Stimulated activated CD4-positive, alpha-beta T cell treated with anti-CD3 and anti-CD28 coated beads, Interleukin-2, amount 100 ng/mL, for 4 hours (primary cell): ENCODE measurements around the gene CT45A8.
"Not testable (repeated sequence)": the region's sequence is repeated elsewhere in the genome, so short reads cannot be mapped to it uniquely, and the experiment has no call there.

Source experiments
- DNase-seq: peaks from one replicate; pipeline ENCODE4 v3.0.0-alpha.2; 2020; ENCODE audit warnings: low read depth

The CT45A8 gene

GRCh38 chrX:135854438-135854837, at the start of gene CT45A8:
CT45A8 (minus strand) TSS chrX:135854538; CDS start chrX:135850783, 3,755 bp downstream.
- DNase-seq = not testable (repeated sequence)

- no peak for DNase-seq
These were observed 39.0 kb upstream of the CT45A8 start, which contains the start of the genes CT45A10 and SAGE1 for GRCh38 chrX:135893294-135893817. CT45A10 (minus strand) TSS chrX:135893444; CDS start chrX:135885344, 8,100 bp downstream. SAGE1 (plus strand) TSS chrX:135893716; CDS start chrX:135896243, 2,527 bp downstream.

GRCh38 chrX:135892781-135893180, 38.4 kb upstream of the CT45A8 start:
- DNase-seq = no peak

GRCh38 chrX:135890087-135890585, 35.8 kb upstream of the CT45A8 start:
- no peak for DNase-seq

- DNase-seq = not testable (repeated sequence)
These were observed 34.6 kb upstream of the CT45A8 start for GRCh38 chrX:135888976-135889375.

GRCh38 chrX:135888230-135888629, 33.9 kb upstream of the CT45A8 start:
- not testable (repeated sequence) for DNase-seq

GRCh38 chrX:135882741-135883140, 28.4 kb upstream of the CT45A8 start:
- DNase-seq = not testable (repeated sequence)

GRCh38 chrX:135871712-135872111, 17.4 kb upstream of the CT45A8 start, which contains the start of gene CT45A9:
CT45A9 (minus strand) TSS chrX:135871812; CDS start chrX:135868061, 3,751 bp downstream.
- DNase-seq = not testable (repeated sequence)

GRCh38 chrX:135837180-135837579, 17.2 kb downstream of the CT45A8 start, which contains the start of gene CT45A7:
CT45A7 (minus strand) TSS chrX:135837280; CDS start chrX:135833533, 3,747 bp downstream.
- not testable (repeated sequence) for DNase-seq

GRCh38 chrX:135819912-135820311, 34.4 kb downstream of the CT45A8 start, which contains the start of gene CT45A2:
CT45A2 (minus strand) TSS chrX:135820012; CDS start chrX:135816265, 3,747 bp downstream.
- DNase-seq = not testable (repeated sequence)

- DNase-seq = not testable (repeated sequence)
These were observed 51.7 kb downstream of the CT45A8 start, which contains the start of gene CT45A6 for GRCh38 chrX:135802687-135803086. CT45A6 (minus strand) TSS chrX:135802787; CDS start chrX:135798993, 3,794 bp downstream.
